GM18867 (cell line): ENCODE measurements around the gene COL12A1.
A peak's percentile ranks its signal among the peaks of the same experiment; 100 is the strongest.

Source experiments
- ATAC-seq: cut with Tn5 transposase; IDR thresholded peaks from one replicate; pipeline ENCODE4 v1.9.1; 2021; ENCODE audit warnings: mild to moderate bottlenecking, moderate library complexity; ENCODE audit not compliant: unreplicated experiment

COL12A1 gene

DNA sequence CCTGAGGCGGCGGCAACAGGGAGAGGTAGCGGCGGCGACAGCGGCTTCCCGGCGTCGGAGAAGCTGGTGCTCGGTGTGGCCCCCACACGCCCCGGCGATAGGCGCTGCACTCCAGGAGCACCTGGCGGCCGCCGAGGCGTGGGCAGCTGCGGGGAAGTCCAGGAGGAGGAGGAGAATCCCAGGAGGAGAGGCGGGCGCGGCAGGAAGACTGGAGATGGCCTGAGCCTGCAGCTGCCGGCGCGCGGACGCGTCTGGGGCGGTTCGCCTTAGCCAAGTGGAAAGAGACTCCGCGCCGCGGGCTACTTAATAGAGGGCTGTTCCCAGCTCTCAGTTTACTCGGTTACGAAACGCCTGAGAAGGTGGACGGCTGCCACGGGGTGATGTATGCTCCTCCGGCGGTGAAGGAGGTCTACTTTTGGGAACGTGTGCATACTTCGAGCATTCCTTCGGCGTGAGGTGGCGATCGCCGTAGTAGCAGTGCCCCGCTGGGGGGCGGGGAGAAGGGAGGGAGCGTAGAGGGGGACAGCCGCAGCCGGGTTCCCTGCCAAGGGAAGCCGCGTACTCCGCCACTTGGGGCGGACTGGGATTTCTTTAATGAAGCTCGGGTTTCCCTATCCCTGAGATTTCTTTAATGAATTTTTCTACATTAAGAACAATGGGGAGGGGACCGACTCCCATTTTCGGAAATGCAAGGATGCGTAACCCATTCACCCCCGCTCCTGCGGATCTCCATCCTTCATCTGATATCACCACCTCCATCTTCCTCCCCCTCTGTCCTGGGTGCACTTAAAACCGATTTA lies at the start of gene COL12A1:
TSS of gene COL12A1 (minus strand) at position 278 of the 800 bp plus-strand sequence. CDS start 3,261 bp downstream, outside the sequence.
- no peak for ATAC-seq

- ATAC-seq = no peak
These were observed 44.7 kb upstream of the COL12A1 start for GRCh38 chr6:75250552-75250951.

GRCh38 chr6:75249837-75250236 lies 44.0 kb upstream of the COL12A1 start:
- no peak for ATAC-seq

- ATAC-seq = no peak
These were observed 40.5 kb upstream of the COL12A1 start for GRCh38 chr6:75246386-75246785.

GRCh38 chr6:75244063-75244584 lies 38.3 kb upstream of the COL12A1 start:
- ATAC-seq = peak; percentile 11

DNA sequence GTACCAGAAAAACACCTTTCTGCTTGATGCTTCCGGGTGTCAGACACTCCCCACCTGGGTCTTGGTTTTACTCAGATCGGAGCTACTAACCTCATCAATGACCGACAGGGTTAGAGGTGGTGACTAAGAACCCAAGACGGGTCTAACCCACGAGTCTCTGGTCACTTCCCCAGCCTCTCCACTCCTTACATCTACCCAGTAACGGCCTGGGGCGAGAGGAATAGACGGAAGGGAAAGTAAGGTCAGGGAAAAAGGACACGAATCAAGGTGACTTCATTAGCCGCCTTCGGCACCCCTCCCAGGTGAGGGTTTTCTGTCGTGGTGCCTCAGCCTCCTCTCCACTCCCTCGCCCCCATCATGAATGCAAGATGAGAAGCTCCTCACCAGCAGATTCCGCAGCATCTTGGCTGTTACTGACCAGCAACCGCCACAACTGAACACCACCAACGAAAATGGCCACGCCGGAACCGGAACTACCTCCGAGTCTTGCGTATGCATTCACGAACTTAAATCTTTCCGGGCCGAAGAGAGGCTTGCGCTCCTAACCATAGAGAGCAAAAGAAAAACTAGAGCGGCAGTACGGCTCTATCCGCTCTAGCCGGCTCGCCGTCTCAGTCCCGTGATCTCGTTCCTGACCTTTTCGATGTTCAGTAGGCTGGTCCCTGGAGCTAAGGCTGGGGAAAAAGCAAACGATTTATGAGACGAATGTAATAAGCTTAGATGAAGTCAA lies 37.6 kb upstream of the COL12A1 start, which contains the start of gene COX7A2:
TSS of gene COX7A2 (minus strand) at position 469 of the 730 bp plus-strand sequence. CDS start at position 402, 67 bp downstream.
- peak; percentile 95 for ATAC-seq

- ATAC-seq = no peak
These were observed 30.8 kb upstream of the COL12A1 start for GRCh38 chr6:75236630-75237029.

GRCh38 chr6:75235271-75235670 lies 29.4 kb upstream of the COL12A1 start:
- no peak for ATAC-seq

DNA sequence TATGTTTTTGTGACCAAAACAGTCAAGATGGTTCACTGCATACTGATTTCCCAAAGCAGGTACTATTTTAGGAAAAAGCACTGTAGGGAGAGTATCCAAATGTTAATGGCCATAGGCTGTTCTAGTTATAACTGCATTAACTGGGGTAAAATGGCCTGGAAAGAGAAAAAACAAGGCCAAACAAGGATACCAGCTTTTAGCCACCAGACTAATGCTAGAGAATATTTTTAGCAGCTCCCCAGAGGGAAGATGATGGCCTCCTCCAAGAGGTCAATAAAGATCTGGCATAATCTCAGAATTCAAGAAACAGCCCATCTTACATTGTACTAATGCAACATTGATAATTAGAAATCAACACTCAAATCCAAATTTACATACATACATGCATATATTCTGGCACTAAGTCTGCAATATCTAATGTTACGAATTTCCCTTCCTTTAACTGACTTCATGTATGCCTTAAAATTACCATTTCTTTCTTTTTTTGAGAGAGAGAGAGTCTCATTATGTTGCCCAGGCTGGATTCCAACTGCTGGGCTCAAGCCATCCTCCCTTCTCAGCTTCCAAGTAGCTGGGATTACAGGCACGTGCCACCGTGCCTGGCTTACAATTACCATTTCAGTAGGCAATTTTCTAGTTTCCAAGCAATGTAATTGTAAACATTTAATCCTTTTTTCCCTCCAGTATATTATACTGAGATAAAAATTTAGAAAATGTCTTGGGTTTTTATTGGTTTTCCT lies 28.4 kb upstream of the COL12A1 start:
- no peak for ATAC-seq

DNA sequence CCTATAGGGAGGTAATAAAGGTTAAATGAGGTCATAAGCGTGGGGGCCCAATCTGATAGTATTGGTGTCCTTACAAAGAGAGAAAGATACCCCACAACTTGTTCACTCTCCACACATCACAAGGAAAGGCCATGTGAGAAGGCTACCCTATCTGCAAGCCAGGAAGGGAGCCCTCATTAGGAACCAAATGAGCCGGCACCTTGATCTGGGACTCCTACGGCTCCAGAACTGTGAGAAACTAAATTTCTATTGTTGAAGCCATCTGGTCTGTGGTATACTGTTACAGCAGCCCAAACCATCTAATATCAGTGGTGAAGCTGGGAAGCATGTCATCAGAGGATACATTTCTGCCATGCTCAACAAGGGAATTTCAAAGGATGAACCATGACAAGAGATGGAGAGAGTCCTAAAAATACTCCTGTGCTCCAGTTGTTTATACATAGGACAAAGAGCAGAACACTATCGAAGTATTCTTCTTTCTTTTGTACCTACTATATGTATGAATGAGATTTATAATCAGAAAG lies 27.3 kb upstream of the COL12A1 start:
- no peak for ATAC-seq

DNA sequence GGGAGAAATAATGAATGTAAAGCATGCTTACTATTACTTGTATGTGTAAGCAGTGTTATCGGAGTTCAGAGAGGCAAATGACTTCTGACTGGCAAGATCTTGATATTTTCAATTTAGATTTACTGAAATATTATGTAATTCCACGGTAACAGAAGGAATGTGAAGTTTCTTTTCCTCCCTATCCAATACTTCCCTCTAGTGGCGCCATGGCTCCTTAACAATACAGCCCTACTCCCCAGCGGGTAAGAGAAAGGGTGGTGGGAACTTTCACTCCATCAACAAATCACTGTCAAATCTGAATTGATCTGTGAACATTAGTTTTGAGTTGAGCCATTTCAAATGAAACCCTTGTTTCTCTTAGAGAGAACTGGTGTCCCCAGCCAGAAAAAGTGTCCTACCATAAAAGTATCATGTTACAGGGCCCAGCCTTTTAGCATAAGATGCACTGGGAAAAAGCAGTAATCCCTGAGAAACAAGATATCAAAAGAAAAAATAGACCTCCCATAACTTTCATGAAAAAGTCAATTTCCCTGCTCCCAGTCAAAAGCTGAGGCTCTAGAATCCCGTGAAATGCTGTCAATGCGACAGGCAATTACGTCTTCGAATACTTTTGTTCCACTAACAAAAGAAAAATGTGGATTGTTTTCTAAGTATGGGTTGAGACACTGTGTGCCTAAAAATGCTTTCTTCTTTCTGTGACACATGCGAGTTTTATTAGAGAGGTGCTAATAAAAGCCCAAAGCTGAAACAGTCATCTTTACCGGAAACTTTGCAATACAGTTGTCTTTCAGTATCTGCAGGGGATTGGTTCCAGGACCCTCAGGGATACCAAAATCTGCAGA lies 24.9 kb upstream of the COL12A1 start:
- no peak for ATAC-seq

DNA sequence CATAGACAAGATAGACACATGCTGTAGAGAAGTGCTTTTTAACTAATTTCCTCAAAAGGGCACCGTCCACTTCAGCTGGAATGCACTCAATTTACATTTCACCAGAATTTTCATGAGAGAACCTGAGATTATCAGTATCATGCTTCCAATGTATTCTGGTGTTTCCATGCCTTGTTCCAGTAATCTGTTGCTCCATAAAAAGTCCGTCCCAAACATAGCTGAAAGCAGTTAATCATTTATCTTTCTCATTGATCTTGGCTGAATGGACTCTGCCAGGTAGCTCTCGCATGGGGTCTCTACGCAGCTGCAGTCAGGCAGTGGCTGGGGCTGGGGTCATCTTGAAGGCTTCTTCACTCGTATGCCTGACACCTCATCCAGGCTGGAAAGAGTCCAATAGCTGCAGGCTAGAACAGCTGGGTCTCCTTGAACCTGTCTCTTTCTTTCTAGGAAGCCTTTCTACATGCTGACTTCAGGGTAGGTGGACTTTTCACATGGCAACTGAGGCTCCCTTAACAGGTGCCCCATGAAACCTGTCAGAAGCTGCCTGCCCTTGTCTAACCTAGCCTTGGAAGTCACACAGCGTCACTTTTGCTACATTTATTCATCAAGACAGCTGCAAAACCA lies 18.6 kb upstream of the COL12A1 start:
- no peak for ATAC-seq

DNA sequence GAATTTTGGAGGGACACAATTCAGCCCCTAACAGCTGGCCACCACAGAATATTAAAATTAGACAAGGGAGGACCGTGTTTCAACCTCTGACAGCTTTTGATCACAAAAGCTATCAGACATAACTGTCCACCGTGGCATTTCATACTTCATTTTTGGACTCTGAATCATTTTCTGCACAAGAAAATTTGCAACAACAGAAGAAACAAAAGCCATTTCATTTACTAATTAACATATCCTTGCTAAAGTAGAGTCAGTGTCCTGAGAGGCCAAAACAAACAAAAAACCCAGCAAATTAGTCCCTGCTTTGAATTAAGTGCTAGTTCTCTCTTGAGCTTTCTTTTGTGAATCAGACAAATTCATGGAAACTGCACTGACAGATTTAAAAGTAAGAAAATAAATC lies 17.6 kb upstream of the COL12A1 start:
- ATAC-seq = no peak

DNA sequence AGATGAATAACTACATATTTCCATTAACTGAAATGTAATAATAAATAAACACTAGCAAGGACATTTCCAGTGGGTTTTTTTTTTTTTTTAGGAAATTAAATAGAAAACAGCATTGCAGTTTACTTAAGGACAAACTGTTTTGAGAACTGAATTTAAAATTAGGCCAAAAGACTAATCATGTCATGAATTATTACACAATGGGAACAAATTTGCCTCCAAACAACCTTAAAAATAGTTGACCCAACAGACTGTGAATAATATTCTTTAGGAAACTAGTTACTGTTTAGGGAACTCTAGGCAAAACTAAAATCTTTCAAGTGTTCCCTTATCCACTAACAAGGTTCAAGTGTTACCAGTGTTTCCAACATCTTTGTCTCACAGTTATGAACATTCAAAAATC lies 16.4 kb upstream of the COL12A1 start:
- ATAC-seq = no peak

DNA sequence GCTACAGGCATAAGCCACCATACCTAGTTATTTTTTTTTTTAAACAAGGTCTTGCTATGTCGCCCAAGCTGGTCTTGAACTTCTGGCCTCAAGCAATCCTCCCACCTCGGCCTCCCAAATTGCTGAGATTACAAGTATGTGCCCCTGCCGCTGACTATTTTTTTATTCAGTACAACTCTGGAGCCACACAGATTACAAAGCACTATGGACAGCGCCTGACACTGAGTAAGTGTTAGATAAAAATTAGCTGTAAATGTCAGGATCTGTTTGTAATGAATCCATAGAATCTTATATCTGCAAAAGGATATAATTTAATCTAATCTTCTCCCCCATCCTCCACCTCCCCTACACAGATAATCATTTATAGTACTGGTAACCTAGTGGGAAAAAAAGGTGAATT lies 15.3 kb upstream of the COL12A1 start:
- ATAC-seq = no peak

DNA sequence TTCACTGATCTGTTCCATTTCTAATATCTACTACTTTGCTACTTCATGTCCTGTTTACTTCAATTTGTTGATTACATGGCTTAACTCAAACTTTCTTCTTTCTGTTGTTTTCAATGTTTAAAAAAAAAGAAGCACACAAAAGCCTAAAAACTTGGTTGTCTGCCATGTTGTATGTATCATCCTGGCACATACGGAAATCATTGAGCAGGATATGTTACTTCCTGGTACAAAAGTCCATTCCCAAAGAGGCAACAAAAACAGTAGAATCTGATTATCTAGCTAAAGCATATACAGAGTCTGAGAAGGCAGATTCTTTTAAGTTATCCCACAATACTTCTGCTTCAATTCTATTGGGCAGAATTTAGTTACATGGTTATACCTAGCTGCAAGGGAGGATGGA lies 14.5 kb upstream of the COL12A1 start:
- ATAC-seq = no peak

DNA sequence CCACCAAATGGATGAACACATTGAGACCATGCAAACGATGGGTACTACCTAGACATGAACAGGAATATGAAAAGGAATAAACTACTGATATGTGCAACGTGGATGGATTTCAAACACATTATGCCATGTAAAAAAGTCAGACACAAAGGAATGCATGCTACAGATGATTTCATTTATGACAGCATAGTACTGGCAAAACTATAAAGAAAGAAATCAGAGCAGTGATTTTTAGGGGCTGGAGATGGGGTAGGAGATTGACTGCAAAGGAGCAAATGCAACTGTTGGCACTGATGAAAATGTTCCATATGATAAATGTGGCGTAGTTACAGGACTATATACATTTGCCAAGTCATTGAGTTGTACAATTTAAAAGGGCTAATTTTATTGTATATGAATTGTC lies 13.4 kb upstream of the COL12A1 start:
- no peak for ATAC-seq

- no peak for ATAC-seq
These were observed 11.3 kb upstream of the COL12A1 start for GRCh38 chr6:75217193-75217592.

GRCh38 chr6:75215291-75215690 lies 9.4 kb upstream of the COL12A1 start:
- ATAC-seq = no peak

GRCh38 chr6:75213732-75214131 lies 7.9 kb upstream of the COL12A1 start:
- ATAC-seq = peak; percentile 55
